GM21515 (cell line): ENCODE measurements around the gene KBTBD6.
"Not testable (repeated sequence)": the region's sequence is repeated elsewhere in the genome, so short reads cannot be mapped to it uniquely, and the experiment has no call there.

Experiments
- ATAC-seq: cut with Tn5 transposase; IDR thresholded peaks from one replicate; pipeline ENCODE4 v1.9.1; 2021; ENCODE audit not compliant: unreplicated experiment

Gene KBTBD6

GRCh38 chr13:41136396-41137031, 3.9 kb upstream of the KBTBD6 start:
- no peak for ATAC-seq

GRCh38 chr13:41133951-41134350, 1.3 kb upstream of the KBTBD6 start:
- no peak for ATAC-seq

DNA sequence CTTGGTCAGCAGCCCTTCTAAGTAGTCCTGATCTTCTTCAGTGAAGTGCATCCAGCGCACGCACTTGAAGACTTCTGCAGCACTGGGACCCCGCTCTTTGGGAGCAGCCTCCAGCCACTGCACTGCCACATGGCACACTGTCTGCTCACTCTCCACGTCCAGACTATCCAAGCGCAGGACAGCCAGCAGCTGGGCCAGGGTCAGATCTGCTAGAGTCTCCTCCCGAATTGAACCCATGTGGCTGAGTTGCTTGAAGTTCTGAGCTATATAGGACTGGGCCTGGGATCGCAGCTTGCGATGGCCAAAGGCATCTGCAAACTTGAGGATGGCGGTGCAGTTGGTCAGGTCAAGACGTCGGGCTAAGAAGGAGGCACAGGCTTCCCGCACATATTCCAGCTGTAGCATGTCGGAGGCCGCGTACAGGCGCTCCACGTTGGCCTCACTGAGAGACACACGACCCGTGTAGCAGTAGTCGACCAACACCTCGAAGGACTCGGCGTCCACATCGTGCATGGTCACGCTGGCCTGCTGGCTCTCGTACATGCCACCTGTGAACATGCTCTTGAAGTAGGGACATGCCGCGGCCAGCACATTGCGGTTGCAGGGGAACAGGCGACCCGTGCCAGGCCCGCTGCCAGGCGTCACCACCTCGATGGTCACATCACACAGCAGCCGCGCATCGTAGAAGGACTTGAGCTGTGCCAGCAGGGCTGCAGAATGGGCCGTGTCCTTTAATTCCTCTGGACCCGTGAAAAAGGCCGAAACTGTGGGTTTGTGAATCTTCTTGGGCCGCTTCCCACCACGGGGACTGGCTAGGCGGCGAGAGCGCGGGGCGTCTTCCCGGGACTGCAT, 716 bp downstream of the KBTBD6 start:
- ATAC-seq = peak; percentile 4

DNA sequence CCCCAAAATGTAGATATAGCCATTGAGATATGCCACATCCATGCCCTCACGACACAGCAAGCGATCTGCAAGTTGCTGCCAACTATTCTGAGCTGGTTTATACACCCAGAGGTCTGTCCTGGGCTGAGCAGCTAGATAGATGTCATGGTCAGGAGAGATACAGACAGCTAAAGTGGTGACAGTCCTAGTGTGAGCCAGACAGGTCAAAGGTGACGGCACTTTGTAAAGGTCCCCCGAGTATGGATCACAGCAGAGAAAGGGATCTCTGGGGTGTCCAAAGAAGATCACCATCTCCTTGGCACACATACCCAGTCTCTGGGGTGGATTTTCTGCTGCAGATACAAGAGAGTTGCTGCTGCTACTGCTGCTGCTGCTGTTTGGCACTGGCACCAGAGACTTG, 1.4 kb downstream of the KBTBD6 start:
- ATAC-seq = not testable (repeated sequence)

DNA sequence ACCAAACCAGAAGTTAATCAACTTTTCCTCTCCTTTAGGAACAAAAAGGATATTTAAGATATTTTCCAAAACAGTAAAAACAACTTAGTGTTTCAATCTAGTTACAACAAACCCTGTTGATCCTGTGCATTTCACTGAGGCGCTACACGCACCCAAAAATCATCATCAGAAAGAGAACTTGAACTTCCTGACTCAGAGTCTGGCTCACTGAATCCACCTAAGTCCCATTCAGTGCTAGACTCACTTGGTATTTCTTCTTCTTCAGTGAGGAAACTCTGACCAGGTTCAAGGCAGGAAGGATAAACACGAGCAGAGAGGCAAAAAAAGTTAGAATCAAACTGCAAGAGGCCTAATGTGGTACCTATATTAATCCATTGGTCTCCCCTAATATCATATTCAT, 2.2 kb downstream of the KBTBD6 start:
- no peak for ATAC-seq

DNA sequence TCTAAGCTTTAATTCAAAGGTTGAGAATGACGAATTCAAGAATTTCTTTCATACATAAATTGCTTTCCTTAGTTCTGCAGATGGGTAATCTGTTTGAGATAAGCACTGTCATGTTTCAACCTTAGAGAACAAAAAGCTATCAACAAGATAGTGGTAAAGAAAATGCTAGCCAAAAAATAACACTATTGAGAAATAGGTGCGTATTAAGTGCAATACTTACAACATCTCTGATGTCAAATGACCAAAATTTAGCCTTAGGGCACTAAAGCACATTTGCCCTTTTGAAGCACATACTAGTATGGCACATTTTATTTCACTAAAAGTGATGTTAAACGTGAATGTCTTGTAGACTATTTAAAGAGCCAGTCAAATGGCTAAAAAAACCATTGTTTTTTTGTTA, 4.9 kb downstream of the KBTBD6 start:
- ATAC-seq = no peak

DNA sequence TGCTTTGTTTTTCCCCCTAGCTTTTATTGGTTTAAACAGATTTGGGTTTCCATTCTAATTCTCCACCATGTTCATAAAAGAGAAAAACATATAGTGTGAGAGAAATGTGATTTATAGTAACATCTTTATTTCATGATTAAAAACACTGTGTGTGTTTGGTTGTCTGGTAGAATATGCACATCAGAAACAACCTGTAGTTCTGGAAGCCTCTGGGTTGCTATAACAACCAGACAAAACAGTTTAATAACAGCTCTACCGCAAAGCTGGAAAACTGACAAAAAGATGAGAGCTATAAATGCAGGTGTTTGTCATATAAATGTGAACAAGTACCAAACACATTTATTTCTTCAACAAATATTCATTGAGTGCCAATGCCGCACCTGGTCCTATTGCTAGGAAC, 9.8 kb downstream of the KBTBD6 start:
- ATAC-seq = no peak

- ATAC-seq = no peak
Observed at GRCh38 chr13:41117869-41118268, 14.7 kb downstream of the KBTBD6 start.

GRCh38 chr13:41111454-41111853, 21.1 kb downstream of the KBTBD6 start:
- ATAC-seq = no peak

- no peak for ATAC-seq
Observed at GRCh38 chr13:41107584-41108014, 25.0 kb downstream of the KBTBD6 start.

DNA sequence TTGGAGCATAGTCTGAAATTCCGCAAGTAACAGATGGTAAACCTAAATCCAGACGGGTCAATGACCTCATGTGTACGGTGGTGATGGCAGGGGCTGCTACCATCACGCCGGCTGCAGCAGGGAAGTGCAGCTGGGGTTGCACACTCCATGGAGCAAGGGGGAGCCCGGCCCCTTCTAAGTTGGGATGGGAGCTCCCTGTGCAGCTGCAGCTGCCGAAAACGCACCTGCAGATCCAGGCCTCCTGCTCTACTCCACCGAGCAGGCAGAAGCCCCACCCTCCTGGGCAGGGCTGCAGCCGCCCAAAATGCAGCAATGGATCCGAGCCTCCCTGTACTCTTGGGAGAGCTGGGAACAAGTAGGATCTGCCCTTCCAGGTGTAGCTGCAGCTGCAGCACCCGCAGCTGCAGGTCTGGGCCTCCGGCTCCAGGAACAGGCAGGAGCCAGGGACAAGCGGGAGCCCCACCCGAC, 25.5 kb downstream of the KBTBD6 start:
- no peak for ATAC-seq

GRCh38 chr13:41099986-41100385, 32.6 kb downstream of the KBTBD6 start:
- no peak for ATAC-seq

GRCh38 chr13:41098761-41099160, 33.8 kb downstream of the KBTBD6 start:
- ATAC-seq = no peak

GRCh38 chr13:41095681-41096080, 36.9 kb downstream of the KBTBD6 start:
- ATAC-seq = not testable (repeated sequence)

DNA sequence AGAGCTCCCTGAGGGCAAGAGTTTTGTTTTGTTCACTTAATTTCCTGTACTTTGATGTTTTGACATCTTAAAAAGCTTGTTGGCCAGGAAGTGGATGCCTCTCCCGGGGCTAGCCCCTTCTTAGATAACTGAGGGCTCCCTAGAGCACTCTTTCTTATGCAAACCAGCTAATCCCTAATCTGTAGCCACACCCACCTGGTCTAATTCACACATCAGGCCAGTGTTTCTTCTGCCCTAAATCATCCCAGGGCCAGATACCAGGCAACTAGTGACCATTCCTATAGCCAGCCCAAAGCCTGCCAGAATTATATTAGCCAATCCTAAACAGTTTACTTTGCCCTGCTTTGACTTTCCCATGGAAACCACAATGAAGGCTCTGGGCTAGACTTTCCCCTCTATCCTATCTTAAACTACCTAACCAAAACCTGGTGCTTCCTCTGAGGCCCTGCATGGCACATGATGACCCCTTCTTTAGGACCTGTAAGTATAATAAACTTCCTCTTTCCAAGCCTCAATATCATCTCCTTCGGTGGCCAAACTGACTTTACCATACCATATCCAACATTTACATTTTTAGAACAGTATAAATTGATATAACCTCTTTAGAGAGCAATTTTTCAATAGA, 46.5 kb downstream of the KBTBD6 start:
- ATAC-seq = no peak

GRCh38 chr13:41079725-41080124, 52.9 kb downstream of the KBTBD6 start:
- no peak for ATAC-seq
